Lung (tissue), 12 donors: Measurements from ENCODE around the gene CCDC137. TPM values are rescaled to one million over a fixed set of nuclear protein-coding genes. Genes with fewer than 3 reads are reported as not detected.

ENCODE experiments used
- ATAC-seq: fragments of 200-7000 bp; cut with Tn5 transposase; one replicate; pipeline ENCODE4 v1.9.1; 2020; ENCODE audit warnings: moderate number of reproducible peaks; ENCODE audit not compliant: insufficient read depth, low FRiP score
- DNase-seq, 3 donors: peaks; one replicate each; pipeline ENCODE4 v3.0.0-alpha.2; 2013 to 2017
- H3K27ac ChIP-seq, 2 donors: one replicate each; pipeline ENCODE4 v1.5.1; 2013; ENCODE audit warnings: mild to moderate bottlenecking in 2 of 2, moderate library complexity in 2 of 2, control low read depth in 1 of 2, inconsistent platforms in 1 of 2, low read depth in 1 of 2, low read length in 1 of 2
- H3K27me3 ChIP-seq, 3 donors: one replicate each; pipeline ENCODE4 v1.5.1; 2013; ENCODE audit warnings: low read length in 2 of 3; ENCODE audit not compliant: control insufficient read depth in 3 of 3, insufficient read depth in 3 of 3
- H3K36me3 ChIP-seq, 4 donors: one replicate each; pipeline ENCODE4 v1.5.1; 2013; ENCODE audit warnings: low read length in 4 of 4, mild to moderate bottlenecking in 1 of 4, moderate library complexity in 1 of 4; ENCODE audit not compliant: control insufficient read depth in 4 of 4, insufficient read depth in 4 of 4
- H3K4me1 ChIP-seq, 5 donors: one replicate each; pipeline ENCODE4 v1.5.1; 2013; ENCODE audit warnings: low read length in 5 of 5, mild to moderate bottlenecking in 2 of 5, moderate library complexity in 1 of 5; ENCODE audit not compliant: control insufficient read depth in 5 of 5, insufficient read depth in 5 of 5
- H3K4me3 ChIP-seq: one replicate; pipeline ENCODE4 v1.5.1; 2013; ENCODE audit warnings: mild to moderate bottlenecking, control low read depth, moderate library complexity
- H3K9ac ChIP-seq, 2 donors: one replicate each; pipeline ENCODE4 v1.5.1; 2013; ENCODE audit warnings: low read length in 2 of 2, control low read depth in 1 of 2; ENCODE audit not compliant: insufficient read depth in 1 of 2
- H3K9me3 ChIP-seq, 4 donors: one replicate each; pipeline ENCODE4 v1.5.1; 2013; ENCODE audit warnings: low read length in 3 of 4, mild to moderate bottlenecking in 1 of 4, moderate library complexity in 1 of 4; ENCODE audit not compliant: control insufficient read depth in 4 of 4, insufficient read depth in 3 of 4
- CTCF ChIP-seq: IDR thresholded peaks from 2 replicates; pipeline ENCODE4 v1.5.1; 2012; ENCODE audit warnings: mild to moderate bottlenecking; ENCODE audit errors: control extremely low read depth, extremely low read depth
- WGBS, 2 donors: extraction: QIAGEN DNeasy Blood & Tissue Kit; methylation state at CpG; one replicate each; pipeline ENCODE4 v1.1.7; 2013; 5-methylcytosine and 5-hydroxymethylcytosine counted together
- polyA plus RNA-seq, 2 donors: library from polyadenylated mRNA; stranded (reverse); fragments of 200-250 nt; gene quantifications; one replicate each; pipeline ENCODE4 v1.2.1, GENCODE V29; 2013
- total RNA-seq, 2 donors: library from RNA; depleted of rRNA in 1 of 2; stranded (reverse); fragments of >200 nt in 1 of 2; gene quantifications; one replicate each; pipeline ENCODE4 v1.2.1, GENCODE V29; 2014 to 2021
- donor health status: control.
- donor health status: control.
- donor health status: Bipolar disorder and iron deficiency.
- donor health status: healthy.
- donor health status: DM: yes; HTN: yes; CAD: no.

The CCDC137 gene
- total and polyA plus RNA-seq, 4 donors: 10.2 to 23.6 (median 16.7) TPM

- no peak for ATAC-seq
- Histone ChIP-seq H3K4me1 (peaks cover 0 to 21% (median 5%) of the 10 kb centered on the region in 5 donors), H3K9me3 (no peaks in the 10 kb centered on the region), H3K27me3 (no peaks in the 10 kb centered on the region), H3K27ac (no peak overlapping the region), H3K9ac (no peak overlapping the region), H3K4me3 (no peak overlapping the region), H3K36me3 (peaks cover 0 to 2% (median 0%) of the 10 kb centered on the region in 4 donors)
- no peak for TF ChIP-seq CTCF
- DNase-seq: no peak
- 97% methylated on average over 9 of the region's 9 CpGs for WGBS, 2 donors
Measured at GRCh38 chr17:81717766-81718089, 51.2 kb downstream of the CCDC137 start.

GRCh38 chr17:81719410-81720266 is 53.1 kb downstream of the CCDC137 start:
- no peaks in the 10 kb centered on the region for H3K27me3 ChIP-seq
- 87 to 95% methylated on average over 32 of the region's 33 CpGs for WGBS, 2 donors
- no peak for DNase-seq
- no peak overlapping the region for H3K27ac ChIP-seq
- peaks cover 0 to 9% (median 4%) of the 10 kb centered on the region in 5 donors for H3K4me1 ChIP-seq
- H3K9ac ChIP-seq: no peak overlapping the region
- H3K9me3 ChIP-seq: no peaks in the 10 kb centered on the region
- no peak for ATAC-seq
- no peak for TF ChIP-seq CTCF
- H3K36me3 ChIP-seq: peaks cover 0 to 2% (median 0%) of the 10 kb centered on the region in 4 donors
- no peak overlapping the region for H3K4me3 ChIP-seq

- H3K4me3 ChIP-seq: no peak overlapping the region
- no peak for DNase-seq
- no peaks in the 10 kb centered on the region for H3K27me3 ChIP-seq
- H3K9me3 ChIP-seq: no peaks in the 10 kb centered on the region
- peaks cover 0 to 11% (median 4%) of the 10 kb centered on the region in 5 donors for H3K4me1 ChIP-seq
- no peak for TF ChIP-seq CTCF
- peaks cover 0 to 2% (median 0%) of the 10 kb centered on the region in 4 donors for H3K36me3 ChIP-seq
- whole genome bisulfite sequencing, 2 donors: 91 to 93% methylated on average over 33 of the region's 33 CpGs
- no peak overlapping the region for H3K9ac ChIP-seq
- H3K27ac ChIP-seq: no peak overlapping the region
- no peak for ATAC-seq
Measured at GRCh38 chr17:81720267-81721071, 53.9 kb downstream of the CCDC137 start.
